GM23338 (cell line): ENCODE measurements around the gene SSTR1. TPM values are rescaled to one million over a fixed set of nuclear protein-coding genes. Genes with fewer than 3 reads are reported as not detected.

ENCODE experiments used
- ATAC-seq: fragments of 200-7000 bp; cut with Tn5 transposase; 3 replicates; pipeline ENCODE4 v1.9.1; 2020
- DNase-seq: peaks from one replicate; pipeline ENCODE4 v3.0.0-alpha.2; 2015; ENCODE audit warnings: low spot score
- H2AFZ ChIP-seq: fragments of 200-600 bp; sonication (generic); 2 replicates; pipeline ENCODE4 v1.8.0; 2016; ENCODE audit warnings: antibody characterized with exemption, mild to moderate bottlenecking, moderate library complexity
- H3F3A ChIP-seq: fragments of 200-600 bp; sonication (generic); replicated peaks from 2 replicates; pipeline ENCODE4 v1.8.0; 2017; ENCODE audit warnings: antibody characterized with exemption, mixed run types, low read depth
- H3K27ac ChIP-seq: fragments of 200-600 bp; sonication (generic); 2 replicates; pipeline ENCODE4 v1.6.1; 2016; ENCODE audit warnings: low read depth
- H3K27me3 ChIP-seq: fragments of 200-600 bp; sonication (generic); 2 replicates; pipeline ENCODE4 v1.8.0; 2016; ENCODE audit warnings: mild to moderate bottlenecking, mixed run types, moderate library complexity; ENCODE audit not compliant: insufficient read depth
- H3K36me3 ChIP-seq: fragments of 200-600 bp; sonication (generic); 2 replicates; pipeline ENCODE4 v1.8.0; 2016; ENCODE audit warnings: mild to moderate bottlenecking; ENCODE audit not compliant: insufficient read depth
- H3K4me1 ChIP-seq: fragments of 200-600 bp; sonication (generic); 2 replicates; pipeline ENCODE4 v1.8.0; 2016; ENCODE audit warnings: mild to moderate bottlenecking, moderate library complexity; ENCODE audit not compliant: insufficient read depth
- H3K4me2 ChIP-seq: fragments of 200-600 bp; sonication (generic); 2 replicates; pipeline ENCODE4 v1.7.1; 2017; ENCODE audit warnings: mixed run types
- H3K4me3 ChIP-seq: fragments of 200-600 bp; sonication (generic); 2 replicates; pipeline ENCODE4 v1.6.1; 2016; ENCODE audit warnings: mixed run types
- H3K79me2 ChIP-seq: fragments of 200-600 bp; sonication (generic); replicated peaks from 2 replicates; pipeline ENCODE4 v1.8.0; 2017; ENCODE audit warnings: mild to moderate bottlenecking; ENCODE audit not compliant: insufficient read depth
- H3K9me2 ChIP-seq: fragments of 200-600 bp; sonication (generic); 2 replicates; pipeline ENCODE4 v1.8.0; 2017; ENCODE audit not compliant: insufficient read depth
- H4K20me1 ChIP-seq: fragments of 200-600 bp; sonication (generic); replicated peaks from 2 replicates; pipeline ENCODE4 v1.8.0; 2017; ENCODE audit warnings: mild to moderate bottlenecking; ENCODE audit not compliant: insufficient read depth
- H3K27ac Mint-ChIP-seq: 2 replicates; pipeline ENCODE4 v1.8.0; 2020; ENCODE audit warnings: inconsistent platforms, mild to moderate bottlenecking, moderate library complexity, mixed read lengths
- H3K27me3 Mint-ChIP-seq: 3 replicates; pipeline ENCODE4 v1.8.0; 2022; ENCODE audit warnings: low read depth, mild to moderate bottlenecking, moderate library complexity, mixed read lengths, inconsistent platforms; ENCODE audit not compliant: insufficient read depth, poor library complexity
- H3K36me3 Mint-ChIP-seq: 3 replicates; pipeline ENCODE4 v1.8.0; 2021; ENCODE audit warnings: low read depth, mild to moderate bottlenecking, inconsistent platforms, moderate library complexity, mixed read lengths
- H3K4me1 Mint-ChIP-seq: 3 replicates; pipeline ENCODE4 v1.8.0; 2020; ENCODE audit warnings: mild to moderate bottlenecking, inconsistent platforms, mixed read lengths
- H3K4me3 Mint-ChIP-seq: 3 replicates; pipeline ENCODE4 v1.8.0; 2021; ENCODE audit warnings: moderate library complexity, mild to moderate bottlenecking, inconsistent platforms, mixed read lengths
- H3K9me3 Mint-ChIP-seq: 3 replicates; pipeline ENCODE4 v1.8.0; 2020; ENCODE audit warnings: moderate library complexity, mild to moderate bottlenecking, inconsistent platforms, mixed read lengths
- CTCF ChIP-seq, 2 experiments: fragments of 200-600 bp in 1 of 2; sonication (generic) in 1 of 2; conservative IDR thresholded peaks; 2 replicates each; pipeline versions ENCODE4 v1.5.1 to v1.6.1; 2016 to 2017; ENCODE audit warnings: antibody characterized with exemption in 2 of 2, low read depth in 2 of 2, mild to moderate bottlenecking in 2 of 2, moderate library complexity in 1 of 2
- ETS1 ChIP-seq: IDR thresholded peaks from 2 replicates; pipeline ENCODE4 v1.6.1; 2016; ENCODE audit warnings: antibody characterized with exemption
- EZH2 ChIP-seq: fragments of 200-600 bp; sonication (generic); IDR thresholded peaks from one replicate; pipeline ENCODE4 v1.8.0; 2017; ENCODE audit warnings: antibody characterized with exemption, mild to moderate bottlenecking, low read depth; ENCODE audit not compliant: unreplicated experiment
- EZH2phosphoT487 ChIP-seq: fragments of 200-600 bp; sonication (generic); IDR thresholded peaks from one replicate; pipeline ENCODE4 v1.8.1; 2018; ENCODE audit warnings: antibody characterized with exemption; ENCODE audit not compliant: unreplicated experiment
- JUNB ChIP-seq: IDR thresholded peaks from one replicate; pipeline ENCODE4 v1.6.1; 2016; ENCODE audit warnings: antibody characterized with exemption; ENCODE audit not compliant: unreplicated experiment
- NANOG ChIP-seq: IDR thresholded peaks from 2 replicates; pipeline ENCODE4 v1.6.1; 2016; ENCODE audit warnings: antibody characterized with exemption, borderline replicate concordance
- ZNF114 ChIP-seq: fragments of 250-450 bp; sonication (Bioruptor Pico); IDR thresholded peaks from 2 replicates; pipeline ENCODE4 v1.5.0; 2020; ENCODE audit warnings: mild to moderate bottlenecking, moderate library complexity
- ZNF331 ChIP-seq: fragments of 250-450 bp; sonication (Bioruptor Pico); IDR thresholded peaks from 2 replicates; pipeline ENCODE4 v1.5.0; 2020; ENCODE audit warnings: low read depth, mild to moderate bottlenecking, moderate library complexity
- polyA plus RNA-seq: library from polyadenylated mRNA; unstranded; fragments of >200 nt; fragmentation: Nextera tagmentation; extraction: Ambion mirVana; gene quantifications from 2 replicates; pipeline ENCODE4 v1.2.1, GENCODE V29; 2016
- total RNA-seq: library from RNA; depleted of rRNA; stranded (reverse); fragments of >200 nt; shearing (Covaris generic); gene quantifications from 2 replicates; pipeline ENCODE4 v1.2.3, GENCODE V29; 2014
- TF ChIP-seq, protein P1 (sequence below): IDR thresholded peaks from one replicate; pipeline ENCODE4 v1.6.1; 2018; ENCODE audit warnings: antibody characterized with exemption; ENCODE audit not compliant: unreplicated experiment
- TF ChIP-seq, protein P2 (sequence below): fragments of 250-450 bp; sonication (Bioruptor Pico); IDR thresholded peaks from 2 replicates; pipeline ENCODE4 v1.5.0; 2020; ENCODE audit warnings: mild to moderate bottlenecking, moderate library complexity

Gene SSTR1
- total and polyA plus RNA-seq, 2 experiments from 2014 or later, result 0.42 to 0.80 TPM

- no peak overlapping the region for H2AFZ ChIP-seq
- H4K20me1 ChIP-seq, result no peaks in the 10 kb centered on the region
- no peak overlapping the region for H3K4me3 ChIP-seq
- H3K9me2 ChIP-seq, result no peaks in the 10 kb centered on the region; the same call in 1 of the 2 replicates
- no peak overlapping the region for H3K27ac Mint-ChIP-seq
- H3K27me3 ChIP-seq, result no peaks in the 10 kb centered on the region
- no peaks in the 10 kb centered on the region; the same call in 1 of the 2 replicates for H3K36me3 ChIP-seq
- TF ChIP-seq CTCF (conservative IDR thresholded peaks at IDR 0.05; ENCODE audit: low read depth in 2 of 2), result no peak
- no peak for TF ChIP-seq ZNF331 (CRISPR knock-in tag)
- TF ChIP-seq, protein P1, sequence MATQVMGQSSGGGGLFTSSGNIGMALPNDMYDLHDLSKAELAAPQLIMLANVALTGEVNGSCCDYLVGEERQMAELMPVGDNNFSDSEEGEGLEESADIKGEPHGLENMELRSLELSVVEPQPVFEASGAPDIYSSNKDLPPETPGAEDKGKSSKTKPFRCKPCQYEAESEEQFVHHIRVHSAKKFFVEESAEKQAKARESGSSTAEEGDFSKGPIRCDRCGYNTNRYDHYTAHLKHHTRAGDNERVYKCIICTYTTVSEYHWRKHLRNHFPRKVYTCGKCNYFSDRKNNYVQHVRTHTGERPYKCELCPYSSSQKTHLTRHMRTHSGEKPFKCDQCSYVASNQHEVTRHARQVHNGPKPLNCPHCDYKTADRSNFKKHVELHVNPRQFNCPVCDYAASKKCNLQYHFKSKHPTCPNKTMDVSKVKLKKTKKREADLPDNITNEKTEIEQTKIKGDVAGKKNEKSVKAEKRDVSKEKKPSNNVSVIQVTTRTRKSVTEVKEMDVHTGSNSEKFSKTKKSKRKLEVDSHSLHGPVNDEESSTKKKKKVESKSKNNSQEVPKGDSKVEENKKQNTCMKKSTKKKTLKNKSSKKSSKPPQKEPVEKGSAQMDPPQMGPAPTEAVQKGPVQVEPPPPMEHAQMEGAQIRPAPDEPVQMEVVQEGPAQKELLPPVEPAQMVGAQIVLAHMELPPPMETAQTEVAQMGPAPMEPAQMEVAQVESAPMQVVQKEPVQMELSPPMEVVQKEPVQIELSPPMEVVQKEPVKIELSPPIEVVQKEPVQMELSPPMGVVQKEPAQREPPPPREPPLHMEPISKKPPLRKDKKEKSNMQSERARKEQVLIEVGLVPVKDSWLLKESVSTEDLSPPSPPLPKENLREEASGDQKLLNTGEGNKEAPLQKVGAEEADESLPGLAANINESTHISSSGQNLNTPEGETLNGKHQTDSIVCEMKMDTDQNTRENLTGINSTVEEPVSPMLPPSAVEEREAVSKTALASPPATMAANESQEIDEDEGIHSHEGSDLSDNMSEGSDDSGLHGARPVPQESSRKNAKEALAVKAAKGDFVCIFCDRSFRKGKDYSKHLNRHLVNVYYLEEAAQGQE, result no peak
- no peak for DNase-seq
- H3K36me3 Mint-ChIP-seq, result peaks cover 29% of the 10 kb centered on the region
- H3K4me2 ChIP-seq, result no peak overlapping the region
- H3K4me1 Mint-ChIP-seq, result peaks cover 6% of the 10 kb centered on the region
- no peaks in the 10 kb centered on the region for H3K27me3 Mint-ChIP-seq
- no peak overlapping the region for H3K4me3 Mint-ChIP-seq
- peaks cover 11% of the 10 kb centered on the region for H3K9me3 Mint-ChIP-seq
- no peaks in the 10 kb centered on the region for H3K79me2 ChIP-seq
- no peak for ATAC-seq
- peaks cover 6% of the 10 kb centered on the region; the same call in 1 of the 2 replicates for H3K4me1 ChIP-seq
- H3K27ac ChIP-seq, result no peak overlapping the region
- H3F3A ChIP-seq, result no peaks in the 10 kb centered on the region
Observed at GRCh38 chr14:38174711-38175110, 33.0 kb upstream of the SSTR1 start.

DNA sequence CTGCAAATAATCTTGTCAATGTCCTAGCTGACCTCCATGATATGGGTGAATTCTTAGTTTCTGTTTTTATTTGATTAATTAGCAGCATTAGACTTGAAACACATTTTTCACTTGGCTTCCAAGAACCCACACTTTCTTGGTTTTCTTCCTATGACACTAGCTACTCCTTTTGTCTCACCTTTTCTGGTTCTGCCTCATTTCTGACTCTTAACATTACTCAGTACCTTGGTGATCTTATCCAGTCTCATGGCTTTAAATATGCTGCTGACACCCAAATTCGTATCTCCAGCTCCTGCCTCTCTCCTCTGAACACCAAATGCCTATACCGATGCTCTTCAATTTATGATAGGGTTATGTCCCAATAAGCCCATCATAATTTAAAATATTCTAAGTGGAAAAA is 32.0 kb upstream of the SSTR1 start:
- DNase-seq (no peak), ATAC-seq (no peak)
- no peaks in the 10 kb centered on the region; the same call in 1 of the 2 replicates for H3K9me2 ChIP-seq
- no peak overlapping the region for H3K4me3 ChIP-seq
- H3K27ac ChIP-seq, result no peak overlapping the region
- Mint-ChIP-seq H3K4me3 (no peak overlapping the region), H3K9me3 (peaks cover 17% of the 10 kb centered on the region), H3K27me3 (peaks cover 2% of the 10 kb centered on the region), H3K36me3 (peaks cover 35% of the 10 kb centered on the region), H3K27ac (no peak overlapping the region), H3K4me1 (peaks cover 6% of the 10 kb centered on the region)
- H3K79me2 ChIP-seq, result no peaks in the 10 kb centered on the region
- H3K4me1 ChIP-seq, result peaks cover 6% of the 10 kb centered on the region; the same call in 1 of the 2 replicates
- no peak overlapping the region for H2AFZ ChIP-seq
- H3F3A ChIP-seq, result no peaks in the 10 kb centered on the region
- H3K36me3 ChIP-seq, result peaks cover 6% of the 10 kb centered on the region
- H3K4me2 ChIP-seq, result no peak overlapping the region
- no peaks in the 10 kb centered on the region for H3K27me3 ChIP-seq
- H4K20me1 ChIP-seq, result no peaks in the 10 kb centered on the region
- TF ChIP-seq NANOG, result no peak
- no peak for TF ChIP-seq EZH2
- TF ChIP-seq, protein P2, sequence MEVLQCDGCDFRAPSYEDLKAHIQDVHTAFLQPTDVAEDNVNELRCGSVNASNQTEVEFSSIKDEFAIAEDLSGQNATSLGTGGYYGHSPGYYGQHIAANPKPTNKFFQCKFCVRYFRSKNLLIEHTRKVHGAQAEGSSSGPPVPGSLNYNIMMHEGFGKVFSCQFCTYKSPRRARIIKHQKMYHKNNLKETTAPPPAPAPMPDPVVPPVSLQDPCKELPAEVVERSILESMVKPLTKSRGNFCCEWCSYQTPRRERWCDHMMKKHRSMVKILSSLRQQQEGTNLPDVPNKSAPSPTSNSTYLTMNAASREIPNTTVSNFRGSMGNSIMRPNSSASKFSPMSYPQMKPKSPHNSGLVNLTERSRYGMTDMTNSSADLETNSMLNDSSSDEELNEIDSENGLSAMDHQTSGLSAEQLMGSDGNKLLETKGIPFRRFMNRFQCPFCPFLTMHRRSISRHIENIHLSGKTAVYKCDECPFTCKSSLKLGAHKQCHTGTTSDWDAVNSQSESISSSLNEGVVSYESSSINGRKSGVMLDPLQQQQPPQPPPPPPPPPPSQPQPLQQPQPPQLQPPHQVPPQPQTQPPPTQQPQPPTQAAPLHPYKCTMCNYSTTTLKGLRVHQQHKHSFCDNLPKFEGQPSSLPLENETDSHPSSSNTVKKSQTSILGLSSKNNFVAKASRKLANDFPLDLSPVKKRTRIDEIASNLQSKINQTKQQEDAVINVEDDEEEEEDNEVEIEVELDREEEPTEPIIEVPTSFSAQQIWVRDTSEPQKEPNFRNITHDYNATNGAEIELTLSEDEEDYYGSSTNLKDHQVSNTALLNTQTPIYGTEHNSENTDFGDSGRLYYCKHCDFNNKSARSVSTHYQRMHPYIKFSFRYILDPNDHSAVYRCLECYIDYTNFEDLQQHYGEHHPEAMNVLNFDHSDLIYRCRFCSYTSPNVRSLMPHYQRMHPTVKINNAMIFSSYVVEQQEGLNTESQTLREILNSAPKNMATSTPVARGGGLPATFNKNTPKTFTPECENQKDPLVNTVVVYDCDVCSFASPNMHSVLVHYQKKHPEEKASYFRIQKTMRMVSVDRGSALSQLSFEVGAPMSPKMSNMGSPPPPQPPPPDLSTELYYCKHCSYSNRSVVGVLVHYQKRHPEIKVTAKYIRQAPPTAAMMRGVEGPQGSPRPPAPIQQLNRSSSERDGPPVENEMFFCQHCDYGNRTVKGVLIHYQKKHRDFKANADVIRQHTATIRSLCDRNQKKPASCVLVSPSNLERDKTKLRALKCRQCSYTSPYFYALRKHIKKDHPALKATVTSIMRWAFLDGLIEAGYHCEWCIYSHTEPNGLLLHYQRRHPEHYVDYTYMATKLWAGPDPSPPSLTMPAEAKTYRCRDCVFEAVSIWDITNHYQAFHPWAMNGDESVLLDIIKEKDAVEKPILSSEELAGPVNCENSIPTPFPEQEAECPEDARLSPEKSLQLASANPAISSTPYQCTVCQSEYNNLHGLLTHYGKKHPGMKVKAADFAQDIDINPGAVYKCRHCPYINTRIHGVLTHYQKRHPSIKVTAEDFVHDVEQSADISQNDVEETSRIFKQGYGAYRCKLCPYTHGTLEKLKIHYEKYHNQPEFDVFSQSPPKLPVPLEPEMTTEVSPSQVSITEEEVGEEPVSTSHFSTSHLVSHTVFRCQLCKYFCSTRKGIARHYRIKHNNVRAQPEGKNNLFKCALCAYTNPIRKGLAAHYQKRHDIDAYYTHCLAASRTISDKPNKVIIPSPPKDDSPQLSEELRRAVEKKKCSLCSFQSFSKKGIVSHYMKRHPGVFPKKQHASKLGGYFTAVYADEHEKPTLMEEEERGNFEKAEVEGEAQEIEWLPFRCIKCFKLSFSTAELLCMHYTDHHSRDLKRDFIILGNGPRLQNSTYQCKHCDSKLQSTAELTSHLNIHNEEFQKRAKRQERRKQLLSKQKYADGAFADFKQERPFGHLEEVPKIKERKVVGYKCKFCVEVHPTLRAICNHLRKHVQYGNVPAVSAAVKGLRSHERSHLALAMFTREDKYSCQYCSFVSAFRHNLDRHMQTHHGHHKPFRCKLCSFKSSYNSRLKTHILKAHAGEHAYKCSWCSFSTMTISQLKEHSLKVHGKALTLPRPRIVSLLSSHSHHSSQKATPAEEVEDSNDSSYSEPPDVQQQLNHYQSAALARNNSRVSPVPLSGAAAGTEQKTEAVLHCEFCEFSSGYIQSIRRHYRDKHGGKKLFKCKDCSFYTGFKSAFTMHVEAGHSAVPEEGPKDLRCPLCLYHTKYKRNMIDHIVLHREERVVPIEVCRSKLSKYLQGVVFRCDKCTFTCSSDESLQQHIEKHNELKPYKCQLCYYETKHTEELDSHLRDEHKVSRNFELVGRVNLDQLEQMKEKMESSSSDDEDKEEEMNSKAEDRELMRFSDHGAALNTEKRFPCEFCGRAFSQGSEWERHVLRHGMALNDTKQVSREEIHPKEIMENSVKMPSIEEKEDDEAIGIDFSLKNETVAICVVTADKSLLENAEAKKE (CRISPR knock-in tag), result no peak
- TF ChIP-seq ZNF114 (CRISPR knock-in tag), result no peak
- TF ChIP-seq EZH2phosphoT487, result no peak
- no peak for TF ChIP-seq ETS1
- no peak for TF ChIP-seq JUNB
